Stimulated activated CD8-positive, alpha-beta memory T cell treated with anti-CD3 and anti-CD28 coated beads, Interleukin-12 subunit alpha, Interleukin-12 subunit beta, amount 100 ng/mL, for 4 hours (primary cell): ENCODE results near the gene HSPB2.
"Not testable (repeated sequence)": the region's sequence is repeated elsewhere in the genome, so short reads cannot be mapped to it uniquely, and the experiment has no call there.

Experiments used
- DNase-seq: peaks from one replicate; pipeline ENCODE4 v3.0.0-alpha.2; 2020; ENCODE audit warnings: low read depth

The HSPB2 gene

DNA sequence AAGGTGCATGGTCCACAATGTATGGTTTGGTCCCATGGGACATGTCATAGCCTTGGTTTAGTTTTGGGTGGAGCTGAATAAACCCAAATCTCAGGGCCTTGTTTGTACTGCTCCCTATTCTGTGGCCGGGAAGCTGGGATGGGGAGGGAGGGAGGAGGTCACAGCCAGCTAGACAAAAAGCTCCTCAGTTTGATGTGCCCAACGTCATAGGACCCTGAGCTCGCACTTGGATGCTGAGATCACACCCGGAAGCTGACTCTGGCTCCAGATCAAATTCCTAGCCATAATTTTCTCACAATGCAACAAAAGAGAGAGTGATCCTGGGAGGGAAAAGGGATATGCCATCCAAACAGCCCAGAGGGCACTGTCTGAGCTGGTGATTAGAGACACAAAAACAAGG is 1.5 kb downstream of the HSPB2 start:
- DNase-seq: no peak

GRCh38 chr11:111916768-111917167 is 4.2 kb downstream of the HSPB2 start:
- no peak for DNase-seq

GRCh38 chr11:111917312-111917711 is 4.8 kb downstream of the HSPB2 start:
- DNase-seq: no peak

GRCh38 chr11:111917788-111918187 is 5.3 kb downstream of the HSPB2 start:
- DNase-seq: no peak

DNA sequence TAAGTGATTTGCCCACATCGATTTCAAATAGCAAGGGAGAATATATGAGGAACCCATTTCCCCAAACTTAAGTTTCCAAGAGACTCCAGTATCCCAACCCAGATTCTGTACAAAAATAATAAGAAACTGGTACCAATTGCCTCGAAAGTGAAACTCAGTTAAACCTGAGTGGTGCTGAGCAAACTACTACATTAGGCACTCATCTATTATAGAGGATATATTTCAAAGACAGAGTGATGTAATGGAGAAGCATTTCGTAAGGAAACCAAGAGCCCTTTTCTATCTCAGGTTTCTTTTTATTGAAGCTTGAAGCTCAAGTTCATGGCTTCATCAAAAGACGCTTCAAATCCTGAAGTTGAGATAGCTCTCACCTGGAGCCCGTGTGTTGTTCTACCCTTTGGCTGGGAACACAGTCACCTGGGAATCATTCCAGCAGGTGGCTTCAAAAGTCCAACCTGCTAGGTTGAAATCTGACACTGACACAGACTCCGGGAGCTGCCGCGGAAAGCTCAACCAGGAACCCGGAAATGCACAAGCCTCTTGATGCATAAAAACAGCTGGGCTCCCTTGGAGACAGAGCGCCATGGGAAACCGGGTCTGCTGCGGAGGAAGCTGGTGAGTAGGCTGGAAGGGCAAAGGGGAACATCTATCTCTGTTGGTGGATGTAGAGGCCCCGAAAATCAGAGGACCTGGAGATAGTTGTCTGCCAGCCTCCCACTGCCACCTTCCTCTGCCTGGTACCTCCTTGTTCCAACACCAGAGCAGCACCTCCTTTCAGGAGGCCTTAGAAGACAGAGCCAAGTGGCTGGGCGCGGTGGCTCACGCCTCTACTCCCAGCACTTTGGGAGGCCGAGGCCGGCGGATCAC is 6.1 kb downstream of the HSPB2 start, which contains the start of gene C11orf52:
C11orf52 (plus strand) TSS at position 524 of the 867 bp plus-strand sequence; CDS start at position 584, 60 bp downstream.
- DNase-seq: no peak

- DNase-seq: no peak
These were observed 8.4 kb downstream of the HSPB2 start for GRCh38 chr11:111920908-111921307.

- DNase-seq: no peak
These were observed 9.2 kb downstream of the HSPB2 start for GRCh38 chr11:111921541-111922230.

DNA sequence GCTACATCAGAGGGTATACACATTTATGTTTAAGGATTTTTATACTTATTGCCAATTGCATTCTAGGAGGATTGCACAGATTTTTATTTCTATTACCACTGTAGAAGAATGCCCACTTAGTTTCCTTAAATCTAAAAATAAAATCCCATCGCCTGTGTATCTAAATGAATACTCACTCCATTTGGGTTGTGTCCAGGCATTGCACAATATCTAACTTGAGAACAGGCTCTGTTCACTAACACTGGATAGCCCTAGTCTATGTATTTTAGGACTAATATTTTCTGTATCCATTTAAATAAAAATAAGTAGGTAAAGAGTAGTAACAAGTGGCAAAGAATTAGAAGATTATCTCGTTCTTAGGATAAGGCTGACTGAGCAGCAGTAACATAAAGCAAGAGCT is 10.3 kb downstream of the HSPB2 start:
- DNase-seq: no peak

GRCh38 chr11:111923351-111923788 is 10.8 kb downstream of the HSPB2 start:
- no peak for DNase-seq

GRCh38 chr11:111923951-111924350 is 11.4 kb downstream of the HSPB2 start:
- no peak for DNase-seq

DNA sequence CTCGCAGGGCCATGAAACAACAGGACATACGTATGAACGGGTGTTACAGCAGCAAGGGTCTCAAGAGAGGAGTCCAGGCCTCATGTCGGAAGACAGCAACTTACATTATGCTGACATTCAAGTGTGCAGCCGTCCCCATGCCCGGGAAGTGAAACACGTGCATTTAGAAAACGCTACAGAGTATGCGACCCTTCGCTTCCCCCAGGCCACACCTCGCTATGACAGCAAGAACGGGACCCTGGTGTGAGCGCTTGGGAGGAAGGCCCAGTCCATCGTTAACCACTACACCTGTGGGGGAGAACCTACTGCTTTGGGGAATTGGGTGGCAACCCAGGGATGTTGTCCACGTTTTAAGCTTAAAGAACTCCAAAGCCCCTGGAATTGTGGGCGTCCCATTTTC is 13.4 kb downstream of the HSPB2 start:
- no peak for DNase-seq

GRCh38 chr11:111926505-111927391 is 14.2 kb downstream of the HSPB2 start:
- DNase-seq: peak; percentile 92

DNA sequence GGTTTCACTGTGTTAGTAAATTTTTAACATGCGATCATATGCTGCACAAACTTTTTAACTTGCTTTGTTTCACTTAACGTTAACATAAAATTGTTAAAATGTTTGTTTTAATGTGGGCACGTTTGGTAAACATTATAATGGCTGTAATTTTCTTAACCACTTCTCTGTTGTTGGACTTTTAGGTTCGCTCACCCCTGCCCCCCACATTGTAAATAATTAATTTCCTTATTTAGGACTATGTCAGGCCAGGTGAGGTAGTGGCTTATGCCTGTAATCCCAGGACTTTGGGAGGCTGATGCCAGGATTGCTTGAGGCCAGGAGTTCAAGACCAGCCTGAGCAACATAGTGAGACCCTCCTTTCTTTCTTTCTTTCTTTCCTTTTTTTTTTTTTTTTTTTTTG is 17.9 kb downstream of the HSPB2 start:
- no peak for DNase-seq

DNA sequence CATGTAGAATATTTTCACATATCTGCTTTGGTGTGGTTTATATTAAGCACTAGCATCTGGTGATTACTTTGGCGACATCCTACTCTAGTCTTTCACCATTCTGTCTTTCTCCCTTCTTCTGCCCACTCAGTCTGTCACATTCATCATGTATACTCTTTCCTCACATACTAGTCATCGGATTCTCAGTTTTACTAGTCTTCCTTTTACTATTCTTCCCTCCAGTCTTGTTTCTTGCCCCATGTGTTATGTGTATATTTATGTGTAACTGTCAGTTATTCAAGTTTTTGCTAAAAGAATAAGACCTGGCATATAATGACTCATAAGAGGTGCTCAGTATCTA is 20.0 kb downstream of the HSPB2 start:
- DNase-seq: no peak

DNA sequence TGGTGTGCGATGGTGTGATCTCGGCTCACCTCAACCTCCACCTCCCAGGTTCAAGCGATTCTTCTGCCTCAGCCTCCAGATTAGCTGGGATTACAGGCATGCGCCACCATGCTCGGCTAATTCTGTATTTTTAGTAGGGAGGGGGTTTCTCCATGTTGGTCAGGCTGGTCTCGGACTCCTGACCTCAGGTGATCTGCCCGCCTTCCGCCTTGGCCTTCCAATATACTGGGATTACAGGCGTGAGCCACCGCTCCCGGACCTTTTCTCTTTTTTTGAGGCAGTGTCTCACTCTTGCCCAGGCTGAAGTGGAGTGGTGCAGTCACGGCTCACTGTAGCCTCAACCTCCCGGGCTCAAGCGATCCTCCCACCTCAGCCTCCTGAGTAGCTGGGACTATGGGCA is 20.6 kb downstream of the HSPB2 start:
- not testable (repeated sequence) for DNase-seq

DNA sequence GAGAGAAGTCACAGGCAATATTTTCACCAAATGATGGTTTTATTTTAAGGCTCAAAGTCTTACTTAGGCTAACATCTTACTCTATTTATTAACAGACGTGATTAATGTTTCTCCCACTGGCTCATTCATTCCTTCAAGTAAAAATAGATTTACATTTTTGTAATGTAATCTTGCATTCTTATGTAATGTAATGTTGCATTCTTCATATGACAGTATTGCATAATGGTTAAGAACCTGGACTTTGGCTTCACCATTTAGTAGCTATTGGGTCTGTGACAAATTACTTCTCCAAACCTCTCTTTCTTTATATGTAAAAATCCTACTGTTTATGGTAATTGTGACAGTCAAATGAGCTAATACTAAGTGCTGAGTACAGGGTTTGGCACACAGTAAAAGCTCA is 21.3 kb downstream of the HSPB2 start:
- DNase-seq: no peak

DNA sequence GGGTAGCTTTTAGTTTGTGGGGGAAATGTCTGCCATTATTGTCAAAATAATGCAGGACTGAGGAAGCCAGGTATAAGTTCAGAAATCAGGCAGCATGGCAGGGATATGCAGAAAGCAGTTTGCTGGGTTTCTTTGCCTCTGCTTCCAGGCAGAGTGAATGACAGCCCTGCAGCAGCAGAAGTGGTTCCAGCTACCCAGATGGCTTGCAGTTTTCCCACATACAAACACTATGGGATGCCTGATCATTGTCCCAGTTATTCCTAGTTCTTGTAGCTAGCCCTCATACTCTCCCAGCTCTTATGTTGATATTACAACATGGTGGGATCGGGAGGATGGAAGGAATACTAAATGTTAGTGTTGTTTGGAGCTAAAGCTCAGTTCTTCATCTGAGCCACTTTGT is 21.8 kb downstream of the HSPB2 start:
- DNase-seq: no peak

- DNase-seq: no peak
These were observed 22.9 kb downstream of the HSPB2 start for GRCh38 chr11:111935317-111936039.

DNA sequence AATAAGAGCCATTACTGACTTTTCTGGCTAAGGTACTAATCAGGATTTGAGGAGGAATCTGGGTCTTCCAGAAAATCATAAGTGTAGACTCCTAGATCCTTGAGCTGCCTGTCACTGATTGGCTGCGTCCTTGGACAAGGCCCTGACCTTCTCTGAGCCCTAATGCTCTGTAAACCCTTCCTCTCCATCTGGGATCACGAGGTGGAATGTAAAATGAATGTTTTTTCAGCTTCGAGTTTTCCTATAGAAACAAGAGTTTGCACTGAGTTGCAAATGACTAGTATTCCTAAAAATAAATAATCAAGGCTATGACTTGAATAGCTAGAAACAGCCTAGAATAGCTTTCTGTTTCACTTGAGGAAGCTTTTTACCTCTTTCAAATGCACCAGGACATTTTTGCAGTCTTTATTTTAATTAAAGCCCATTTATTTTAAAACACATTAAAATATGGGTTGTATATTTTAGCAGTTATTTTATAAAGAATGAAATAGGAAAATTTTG is 23.6 kb downstream of the HSPB2 start:
- DNase-seq: no peak

DNA sequence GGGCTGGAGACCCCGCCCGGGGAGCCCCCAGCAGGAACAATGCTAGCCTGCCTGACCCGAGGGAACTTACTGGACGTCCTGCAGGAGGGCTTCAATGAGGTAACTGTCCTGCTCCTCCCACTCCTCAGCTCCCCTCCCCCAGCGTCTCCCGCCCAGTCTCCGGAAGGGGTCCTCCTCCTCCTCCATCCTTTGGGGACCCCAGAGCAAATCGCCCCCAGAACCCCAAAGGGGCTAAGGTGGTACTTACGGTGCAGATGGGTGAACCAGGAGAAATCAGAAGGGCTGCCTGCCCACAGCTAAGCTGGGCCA is 24.9 kb downstream of the HSPB2 start:
- DNase-seq: no peak

DNA sequence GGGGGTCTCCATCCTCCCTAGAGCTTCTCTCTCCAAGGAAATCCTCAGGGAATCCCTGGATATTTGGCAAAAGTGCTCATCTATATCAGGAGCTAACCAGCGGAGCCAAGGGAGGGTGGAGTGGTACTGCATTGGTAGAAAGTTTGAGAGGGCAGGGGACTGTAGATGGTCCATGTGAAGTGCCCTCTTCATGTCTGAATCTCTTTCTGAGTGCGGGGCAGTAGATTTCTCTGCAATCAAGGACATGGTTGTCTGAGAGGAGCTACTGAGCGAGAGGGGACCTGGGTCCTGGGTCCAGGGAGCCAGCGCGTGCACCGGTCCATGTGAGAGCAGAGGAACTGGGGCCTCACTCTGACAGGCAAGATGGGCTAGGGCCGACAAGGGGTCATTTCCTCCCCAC is 25.3 kb downstream of the HSPB2 start:
- no peak for DNase-seq

DNA sequence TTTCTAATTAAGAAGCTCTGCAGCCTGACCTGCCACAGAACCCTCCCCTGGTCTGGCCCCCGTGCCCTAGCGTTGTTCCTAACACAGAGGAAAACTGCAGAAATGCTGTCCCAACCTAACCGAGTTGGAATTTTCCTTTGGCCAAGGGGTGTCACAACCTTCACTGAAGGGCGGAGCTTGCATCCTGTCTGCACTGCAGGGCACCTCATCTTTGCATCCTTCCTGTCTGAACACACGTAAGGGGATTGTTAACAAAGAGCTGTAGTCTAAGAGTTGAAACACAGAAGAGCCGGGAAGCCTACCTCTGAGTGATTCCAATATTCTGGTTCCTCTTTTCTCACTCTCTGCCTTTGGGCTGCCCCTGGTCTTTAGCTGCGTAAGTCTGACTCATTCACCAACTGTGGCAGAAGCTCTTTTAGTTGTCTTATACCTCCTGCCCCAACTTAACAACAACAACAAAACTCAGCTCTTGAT is 26.2 kb downstream of the HSPB2 start:
- no peak for DNase-seq
